Prostate gland (tissue), 2 donors: Measurements from ENCODE around the gene MAPK8IP2.

Experiments
- CTCF ChIP-seq, 4 experiments: fragments of 200-600 bp in 2 of 4; fragments of 450-650 bp in 2 of 4; sonication (generic) in 2 of 4; IDR thresholded peaks; 1 replicate in 3 of 4; 2 replicates in 1 of 4; pipeline ENCODE4 v1.5.1; 2016 to 2019; ENCODE audit warnings: antibody characterized with exemption in 4 of 4, mild to moderate bottlenecking in 2 of 4, moderate library complexity in 2 of 4
- POLR2A ChIP-seq: fragments of 450-650 bp; IDR thresholded peaks from one replicate; pipeline ENCODE4 v1.6.1; 2016; ENCODE audit warnings: antibody characterized with exemption, mild to moderate bottlenecking

- TF ChIP-seq CTCF (IDR thresholded peaks at IDR 0.05) = no peak
- no peak for TF ChIP-seq POLR2A
Measured at GRCh38 chr22:50609599-50609998, 9.0 kb downstream of the MAPK8IP2 start.
